Kidney (tissue), 14 donors: ENCODE results near the gene HOMER1. TPM values are rescaled to one million over a fixed set of nuclear protein-coding genes. Genes with fewer than 3 reads are reported as not detected.

Experiments used
- DNase-seq, 5 donors: peaks; one replicate each; pipeline ENCODE4 v3.0.0-alpha.2; 2013 to 2020
- FAIRE-seq: peaks from 2 replicates; lab custom pipeline; 2012; peaks lifted over from hg19 to GRCh38; lab: Jason Lieb, UNC
- H3K27ac ChIP-seq, 2 donors: one replicate each; pipeline ENCODE4 v1.7.0; 2013; ENCODE audit warnings: low read depth in 2 of 2, low read length in 2 of 2, inconsistent platforms in 1 of 2
- H3K27me3 ChIP-seq: one replicate; pipeline ENCODE4 v1.7.1; 2013; ENCODE audit warnings: low read length, inconsistent platforms; ENCODE audit not compliant: control insufficient read depth, insufficient read depth
- H3K36me3 ChIP-seq, 3 donors: one replicate each; pipeline versions ENCODE4 v1.7.0 to v1.7.1; 2013; ENCODE audit warnings: low read length in 3 of 3, control low read depth in 1 of 3, inconsistent platforms in 1 of 3; ENCODE audit not compliant: insufficient read depth in 3 of 3, control insufficient read depth in 2 of 3
- H3K4me1 ChIP-seq, 3 donors: one replicate each; pipeline versions ENCODE4 v1.7.0 to v1.7.1; 2013; ENCODE audit warnings: low read length in 3 of 3, inconsistent platforms in 1 of 3, low read depth in 1 of 3; ENCODE audit not compliant: control insufficient read depth in 2 of 3, insufficient read depth in 2 of 3
- H3K4me3 ChIP-seq, 3 donors: one replicate each; pipeline versions ENCODE4 v1.7.0 to v1.8.1; 2013; ENCODE audit warnings: low read length in 3 of 3, control low read depth in 1 of 3, inconsistent platforms in 1 of 3
- H3K9ac ChIP-seq, 3 donors: one replicate each; pipeline versions ENCODE4 v1.7.0 to v1.7.1; 2013; ENCODE audit warnings: low read length in 3 of 3, control low read depth in 1 of 3, inconsistent platforms in 1 of 3
- H3K9me3 ChIP-seq, 3 donors: one replicate each; pipeline versions ENCODE4 v1.7.0 to v1.7.1; 2013; ENCODE audit warnings: low read length in 3 of 3, control low read depth in 1 of 3, inconsistent platforms in 1 of 3; ENCODE audit not compliant: control insufficient read depth in 2 of 3, insufficient read depth in 1 of 3
- intact Hi-C: fragments of 100-400 bp; cut with DNase I; formaldehyde crosslinking; loops from one replicate; pipeline ENCODE4 v1.11.1; 2022
- polyA plus RNA-seq: library from polyadenylated mRNA; stranded (reverse); fragments of 350-450 nt; fragmentation: Illumina TruSeq; extraction: RNeasy Lipid Tissue Mini Kit (QIAGEN cat#74804); gene quantifications from one replicate; pipeline ENCODE4 v1.2.3, GENCODE V29; 2014; ENCODE audit warnings: low read depth, low replicate concordance; ENCODE audit not compliant: insufficient read depth
- total RNA-seq: library from RNA; stranded (reverse); fragmentation: NEBNext Ultra II Directional; extraction: Animal tissue kit (Norgen Biotek cat#: 25700); gene quantifications from one replicate; pipeline ENCODE4 v1.2.1, GENCODE V29; 2021
- TF ChIP-seq, protein P1 (sequence below): IDR thresholded peaks from 3 replicates; pipeline ENCODE4 v1.5.1; 2012; ENCODE audit warnings: mild to moderate bottlenecking, moderate library complexity, borderline replicate concordance; ENCODE audit not compliant: insufficient read depth; ENCODE audit errors: extremely low read depth
- donor health status: control.
- donor health status: control.
- donor health status: control.
- donor health status: control.
- donor health status: control.
- donor health status: DM: yes; HTN: yes; CAD: no.
- donor health status: Normal renal cell carcinoma (clear cell type).

HOMER1 gene
- total and polyA plus RNA-seq, 2 donors from 2014 or later: 2.3 to 9.2 TPM

DNA sequence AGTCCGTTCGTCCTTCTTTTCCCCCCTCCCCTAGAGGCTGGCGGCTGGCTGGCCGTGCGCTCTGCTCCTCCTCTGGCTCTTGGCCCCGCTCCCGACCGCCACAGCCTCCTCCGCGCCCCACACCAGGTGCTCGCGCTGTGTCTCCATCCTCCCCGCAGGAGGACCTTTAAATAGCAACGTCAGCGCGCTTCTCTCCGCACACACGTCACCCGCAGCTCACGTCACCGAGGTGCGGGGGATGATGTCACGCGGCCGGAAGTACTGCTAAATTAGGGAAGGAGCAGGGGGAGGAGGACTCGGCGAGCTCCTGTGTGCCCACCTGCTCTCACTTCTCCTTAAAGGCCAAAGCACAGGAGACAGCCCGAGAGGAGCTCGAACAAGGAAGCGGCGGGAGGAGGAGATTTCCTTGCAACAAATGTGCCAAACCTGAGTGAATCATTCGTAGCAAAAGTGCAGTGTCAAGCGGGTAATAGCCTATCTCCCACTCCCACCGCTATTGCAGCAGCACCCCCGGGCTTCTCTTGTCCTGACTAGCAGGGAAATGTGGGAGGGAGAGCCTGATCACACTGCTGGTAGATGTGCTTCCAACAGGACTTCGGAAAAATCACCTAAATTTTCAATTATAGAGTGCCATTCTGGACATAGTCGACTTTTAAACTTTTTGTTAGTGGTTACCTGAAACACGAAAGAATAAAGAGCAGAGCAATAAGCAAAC is 614 bp upstream of the HOMER1 start:
- DNase-seq (peak; percentile 96 to 98 (median 97)), FAIRE-seq (peak; percentile 77)
- TF ChIP-seq, protein P1, sequence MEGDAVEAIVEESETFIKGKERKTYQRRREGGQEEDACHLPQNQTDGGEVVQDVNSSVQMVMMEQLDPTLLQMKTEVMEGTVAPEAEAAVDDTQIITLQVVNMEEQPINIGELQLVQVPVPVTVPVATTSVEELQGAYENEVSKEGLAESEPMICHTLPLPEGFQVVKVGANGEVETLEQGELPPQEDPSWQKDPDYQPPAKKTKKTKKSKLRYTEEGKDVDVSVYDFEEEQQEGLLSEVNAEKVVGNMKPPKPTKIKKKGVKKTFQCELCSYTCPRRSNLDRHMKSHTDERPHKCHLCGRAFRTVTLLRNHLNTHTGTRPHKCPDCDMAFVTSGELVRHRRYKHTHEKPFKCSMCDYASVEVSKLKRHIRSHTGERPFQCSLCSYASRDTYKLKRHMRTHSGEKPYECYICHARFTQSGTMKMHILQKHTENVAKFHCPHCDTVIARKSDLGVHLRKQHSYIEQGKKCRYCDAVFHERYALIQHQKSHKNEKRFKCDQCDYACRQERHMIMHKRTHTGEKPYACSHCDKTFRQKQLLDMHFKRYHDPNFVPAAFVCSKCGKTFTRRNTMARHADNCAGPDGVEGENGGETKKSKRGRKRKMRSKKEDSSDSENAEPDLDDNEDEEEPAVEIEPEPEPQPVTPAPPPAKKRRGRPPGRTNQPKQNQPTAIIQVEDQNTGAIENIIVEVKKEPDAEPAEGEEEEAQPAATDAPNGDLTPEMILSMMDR: peak; percentile 9
- peak overlapping the region; percentile 96 to 98 for H3K27ac ChIP-seq
- peak overlapping the region; percentile 60 to 96 (median 87) for H3K9ac ChIP-seq
- H3K36me3 ChIP-seq: no peaks in the 10 kb centered on the region
- H3K4me1 ChIP-seq: no peaks in the 10 kb centered on the region
- peak overlapping the region; percentile 81 to 93 (median 91) for H3K4me3 ChIP-seq
- peaks cover 14% of the 10 kb centered on the region for H3K27me3 ChIP-seq
- intact Hi-C loops: no loop called here
- no peaks in the 10 kb centered on the region for H3K9me3 ChIP-seq

DNA sequence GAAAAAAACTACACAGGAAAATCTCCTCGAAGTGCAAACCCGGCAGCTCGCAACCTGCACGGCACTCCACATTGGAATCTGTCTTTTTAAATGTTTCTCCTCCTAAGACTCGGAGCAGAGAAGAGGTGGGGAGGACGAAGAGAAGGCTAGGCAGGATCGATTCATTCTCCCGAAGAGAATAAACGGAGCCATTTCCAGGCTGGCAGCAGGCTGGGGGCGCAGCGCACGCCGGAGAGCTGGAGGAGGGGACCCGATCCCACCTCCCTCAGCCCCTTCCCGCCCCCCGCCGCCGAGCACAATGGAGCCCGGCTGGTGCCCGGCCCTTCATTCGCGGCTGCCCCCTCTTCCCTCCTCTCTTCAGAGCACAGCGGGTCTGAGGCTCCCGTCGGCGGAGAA is 628 bp downstream of the HOMER1 start:
- Histone ChIP-seq H3K27me3 (peaks cover 14% of the 10 kb centered on the region), H3K4me1 (peaks cover 0 to 3% (median 0%) of the 10 kb centered on the region in 3 donors), H3K4me3 (peak overlapping the region; percentile 66 to 91 (median 69)), H3K36me3 (no peaks in the 10 kb centered on the region), H3K9ac (peak overlapping the region; percentile 4 to 96 (median 56)), H3K27ac (peak overlapping the region; percentile 96 to 98), H3K9me3 (no peaks in the 10 kb centered on the region)
- DNase-seq (no peak), FAIRE-seq (no peak)
- TF ChIP-seq, protein P1: no peak
- intact Hi-C loops: no loop called here

DNA sequence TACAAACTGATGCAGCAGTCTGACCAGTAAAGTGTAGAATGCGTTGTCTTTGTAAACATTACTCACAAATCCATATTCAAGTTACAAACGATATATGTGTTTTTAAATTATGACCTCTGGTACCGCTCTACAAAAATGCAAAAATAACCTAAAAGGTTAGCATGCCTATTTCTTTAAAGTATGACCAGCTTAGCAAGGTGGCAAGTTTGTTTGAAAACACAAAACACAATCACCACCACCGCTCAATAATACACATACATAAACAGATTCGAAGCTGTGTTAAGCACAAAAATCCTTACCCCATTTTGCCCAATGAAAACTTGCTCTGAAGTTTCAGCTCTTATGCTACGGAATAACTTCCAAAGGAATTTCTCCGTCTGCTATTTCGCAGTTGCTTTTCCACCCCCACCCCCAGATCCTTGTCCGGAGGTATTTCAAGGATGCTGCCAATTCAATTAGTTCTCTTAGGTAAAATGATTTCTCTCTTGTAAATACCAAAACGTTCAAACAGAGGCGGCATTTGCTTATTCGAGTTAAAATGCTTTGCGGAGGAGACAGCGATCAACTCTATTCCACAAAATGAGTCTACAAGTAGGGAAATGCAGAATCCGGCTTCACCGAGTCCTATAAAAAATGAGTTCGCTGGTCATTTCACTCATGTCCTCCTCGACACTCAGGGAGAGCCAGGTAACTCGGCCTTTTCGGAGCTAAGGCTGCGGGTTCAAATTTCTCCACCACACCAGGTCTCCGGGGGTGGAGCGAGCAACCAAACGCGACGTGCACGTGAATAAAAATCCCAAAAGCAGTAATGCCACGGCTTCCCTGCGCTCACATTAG is 1.2 kb downstream of the HOMER1 start:
- Histone ChIP-seq H3K9ac (peak overlapping the region; percentile 15 to 96 (median 56)), H3K4me1 (peaks cover 0 to 3% (median 0%) of the 10 kb centered on the region in 3 donors)
- no peak for FAIRE-seq

More for the DNA sequence above, 1.2 kb downstream of the HOMER1 start:
- DNase-seq: peak in 4 of 5 donors; percentile 51 to 68 (median 62)
- peaks cover 14% of the 10 kb centered on the region for H3K27me3 ChIP-seq
- H3K36me3 ChIP-seq: no peaks in the 10 kb centered on the region
- peak overlapping the region; percentile 96 to 98 for H3K27ac ChIP-seq
- no peaks in the 10 kb centered on the region for H3K9me3 ChIP-seq
- TF ChIP-seq, protein P1: no peak
- intact Hi-C loops: no loop called here
- H3K4me3 ChIP-seq: peak overlapping the region; percentile 66 to 91 (median 69)
